Measurements from ENCODE around the gene SULT1C2. TPM values are rescaled to one million over a fixed set of nuclear protein-coding genes. Genes with fewer than 3 reads are reported as not detected.

SULT1C2 gene
- total and polyA plus RNA-seq, 2 donors (not counting 1 experiment from before 2014, with no cell fraction given): not detected

GRCh38 chr2:108262036-108262435 is 26.7 kb upstream of the SULT1C2 start:
- Histone ChIP-seq H2AFZ (ENCODE audit: insufficient read depth, low read depth, low read length, poor library complexity, severe bottlenecking) (no peak overlapping the region), H3K27me3 (replicated peaks in 1 of 4; ENCODE audit: control extremely low read depth in 1 of 4, control insufficient read depth in 3 of 4, insufficient read depth in 4 of 4, low read length in 3 of 4) (no peaks in the 10 kb centered on the region), H3K79me2 (ENCODE audit: control insufficient read depth, insufficient read depth, low read length) (no peaks in the 10 kb centered on the region), H3K4me2 (replicated peaks; ENCODE audit: low read depth, low read length, poor library complexity, severe bottlenecking) (no peak overlapping the region), H3K9ac (ENCODE audit: low read length) (no peak overlapping the region), H3K27ac (ENCODE audit: low read length in 2 of 2) (no peak overlapping the region), H3K4me3 (ENCODE audit: control extremely low read depth in 1 of 5, extremely low read depth in 1 of 5, insufficient read depth in 1 of 5, low read depth in 2 of 5, low read length in 4 of 5) (no peak overlapping the region), H3K9me3 (ENCODE audit: control extremely low read depth in 1 of 3, control insufficient read depth in 2 of 3, insufficient read depth in 1 of 3, low read length in 2 of 3) (peaks cover 0 to 1% (median 0%) of the 10 kb centered on the region in 3 donors), H3K36me3 (replicated peaks in 1 of 2; ENCODE audit: control extremely low read depth in 1 of 2, control insufficient read depth in 1 of 2, extremely low read depth in 1 of 2, insufficient read depth in 2 of 2, low read length in 1 of 2) (no peaks in the 10 kb centered on the region), H3K4me1 (ENCODE audit: control insufficient read depth in 2 of 2, insufficient read depth in 2 of 2, low read length in 2 of 2) (no peaks in the 10 kb centered on the region), H4K20me1 (ENCODE audit: control insufficient read depth, insufficient read depth, low read length, poor library complexity, severe bottlenecking) (no peaks in the 10 kb centered on the region)
- intact Hi-C loops (cut with micrococcal nuclease): no loop called here
- H3K27me3 Mint-ChIP-seq: peaks cover 3% of the 10 kb centered on the region
- DNase-seq (no peak), ATAC-seq (ENCODE audit: low read depth) (no peak)
- 80% methylated on average over 1 of the region's 1 CpG for whole genome bisulfite sequencing (ENCODE audit: insufficient coverage)
- H3K4me1 Mint-ChIP-seq: no peaks in the 10 kb centered on the region
- no peak for TF ChIP-seq CTCF (IDR thresholded peaks at IDR 0.05)
- no peak for TF ChIP-seq EZH2 (IDR thresholded peaks at IDR 0.05; ENCODE audit: borderline replicate concordance, insufficient read depth, low read depth, low read length, poor library complexity, severe bottlenecking)
- H3K4me3 Mint-ChIP-seq: no peak overlapping the region
- ChIA-PET POLR2A (no interaction called here), CTCF (no interaction called here)
- no peak overlapping the region for H3K27ac Mint-ChIP-seq
- H3K9me3 Mint-ChIP-seq (ENCODE audit: insufficient read depth): no peaks in the 10 kb centered on the region

- ATAC-seq (ENCODE audit: low read depth): no peak
- no peak for DNase-seq
- CTCF ChIA-PET: no interaction called here
Observed at GRCh38 chr2:108263401-108263800, 25.3 kb upstream of the SULT1C2 start.

More at GRCh38 chr2:108263401-108263800, 25.3 kb upstream of the SULT1C2 start:
- no peak overlapping the region for H2AFZ ChIP-seq (ENCODE audit: insufficient read depth, low read depth, low read length, poor library complexity, severe bottlenecking)
- H3K9ac ChIP-seq (ENCODE audit: low read length): no peak overlapping the region
- TF ChIP-seq CTCF (IDR thresholded peaks at IDR 0.05) (no peak), EZH2 (IDR thresholded peaks at IDR 0.05; ENCODE audit: borderline replicate concordance, insufficient read depth, low read depth, low read length, poor library complexity, severe bottlenecking) (no peak)
- POLR2A ChIA-PET: no interaction called here
- peaks cover 0 to 1% (median 0%) of the 10 kb centered on the region in 3 donors for H3K9me3 ChIP-seq (ENCODE audit: control extremely low read depth in 1 of 3, control insufficient read depth in 2 of 3, insufficient read depth in 1 of 3, low read length in 2 of 3)
- H3K4me2 ChIP-seq (replicated peaks; ENCODE audit: low read depth, low read length, poor library complexity, severe bottlenecking): no peak overlapping the region
- no peaks in the 10 kb centered on the region for H3K36me3 ChIP-seq (replicated peaks in 1 of 2; ENCODE audit: control extremely low read depth in 1 of 2, control insufficient read depth in 1 of 2, extremely low read depth in 1 of 2, insufficient read depth in 2 of 2, low read length in 1 of 2)
- H3K4me1 Mint-ChIP-seq: no peaks in the 10 kb centered on the region
- no peaks in the 10 kb centered on the region for H4K20me1 ChIP-seq (ENCODE audit: control insufficient read depth, insufficient read depth, low read length, poor library complexity, severe bottlenecking)
- no peaks in the 10 kb centered on the region for H3K4me1 ChIP-seq (ENCODE audit: control insufficient read depth in 2 of 2, insufficient read depth in 2 of 2, low read length in 2 of 2)
- H3K27ac Mint-ChIP-seq: no peak overlapping the region
- H3K27me3 Mint-ChIP-seq: peaks cover 8% of the 10 kb centered on the region
- H3K4me3 Mint-ChIP-seq: no peak overlapping the region
- peaks cover 0 to 3% (median 0%) of the 10 kb centered on the region in 4 experiments for H3K27me3 ChIP-seq (replicated peaks in 1 of 4; ENCODE audit: control extremely low read depth in 1 of 4, control insufficient read depth in 3 of 4, insufficient read depth in 4 of 4, low read length in 3 of 4)
- H3K4me3 ChIP-seq (ENCODE audit: control extremely low read depth in 1 of 5, extremely low read depth in 1 of 5, insufficient read depth in 1 of 5, low read depth in 2 of 5, low read length in 4 of 5): no peak overlapping the region
- no peaks in the 10 kb centered on the region for H3K9me3 Mint-ChIP-seq (ENCODE audit: insufficient read depth)
- H3K27ac ChIP-seq (ENCODE audit: low read length in 2 of 2): no peak overlapping the region
- no peaks in the 10 kb centered on the region for H3K79me2 ChIP-seq (ENCODE audit: control insufficient read depth, insufficient read depth, low read length)
- intact Hi-C loops (cut with micrococcal nuclease): no loop called here
